Measurements from ENCODE around the gene STAMBPL1. TPM values are rescaled to one million over a fixed set of nuclear protein-coding genes. Genes with fewer than 3 reads are reported as not detected.

The STAMBPL1 gene
- total and polyA plus RNA-seq, 4 donors, result 8.4 to 23.9 (median 10.3) TPM

DNA sequence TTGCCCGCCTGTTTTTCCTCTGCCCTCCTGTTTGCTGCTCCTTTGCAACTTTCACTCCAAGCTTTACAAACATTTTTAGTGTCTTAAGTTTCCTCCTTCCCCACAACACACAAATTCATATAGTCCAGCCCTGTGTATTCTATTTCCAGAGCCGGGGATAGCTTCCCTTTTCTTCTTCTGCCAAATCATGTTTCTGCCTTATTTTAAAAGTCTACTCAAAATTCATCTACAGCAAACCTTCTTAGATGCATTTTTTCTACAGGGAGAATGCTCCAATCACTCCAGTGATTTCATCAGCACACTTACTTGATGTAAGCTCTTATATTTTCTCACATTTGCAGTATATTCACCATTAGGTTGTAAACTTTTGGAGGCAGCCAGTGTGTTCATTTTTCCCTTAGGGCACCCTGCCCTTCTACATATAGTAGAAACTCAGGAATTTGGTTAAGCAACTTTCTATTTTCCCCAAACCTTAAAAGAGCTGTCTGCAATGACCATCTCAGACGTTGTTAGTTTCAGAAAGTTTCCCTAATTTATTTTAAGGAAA is 84.9 kb downstream of the STAMBPL1 start:
- no peak for DNase-seq (ENCODE audit: low read depth in 4 of 6, low spot score in 6 of 6)
- H3K4me1 ChIP-seq (ENCODE audit: control insufficient read depth, insufficient read depth, low read length), result no peaks in the 10 kb centered on the region
- H3K27me3 ChIP-seq (ENCODE audit: control insufficient read depth, insufficient read depth, low read length), result no peaks in the 10 kb centered on the region
- no peak overlapping the region for H3K4me3 ChIP-seq (ENCODE audit: low read depth, low read length)
- H3K27ac ChIP-seq (ENCODE audit: low read depth, low read length), result no peak overlapping the region
- 82% methylated on average over 2 of the region's 3 CpGs for WGBS (ENCODE audit: insufficient coverage)
- no peaks in the 10 kb centered on the region for H3K9me3 ChIP-seq (ENCODE audit: control insufficient read depth, insufficient read depth, low read length)
- H3K36me3 ChIP-seq (ENCODE audit: control insufficient read depth, insufficient read depth, low read length), result no peaks in the 10 kb centered on the region

DNA sequence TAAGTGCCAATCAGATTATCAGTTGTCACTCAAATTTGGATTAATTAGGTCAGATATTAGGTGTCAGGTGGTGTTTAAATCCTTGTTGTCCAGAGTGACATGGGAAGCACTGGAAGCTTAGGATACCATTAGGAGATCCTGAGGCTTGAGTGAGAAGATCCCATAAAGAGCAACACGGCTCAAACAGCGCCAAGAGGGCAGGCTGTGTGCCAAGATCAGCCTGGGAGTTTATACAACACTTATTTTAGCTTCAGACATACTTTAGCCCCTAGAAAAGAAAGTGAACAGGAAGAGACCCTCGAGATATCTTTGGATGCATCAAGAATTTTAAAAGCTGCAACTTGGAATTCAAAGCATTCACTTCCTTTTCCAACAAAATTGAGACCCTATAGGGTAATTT is 86.8 kb downstream of the STAMBPL1 start:
- H3K36me3 ChIP-seq (ENCODE audit: control insufficient read depth, insufficient read depth, low read length), result no peaks in the 10 kb centered on the region
- H3K4me3 ChIP-seq (ENCODE audit: low read depth, low read length), result no peak overlapping the region
- WGBS (ENCODE audit: insufficient coverage), result no CpG with 5 or more reads among the region's 3 CpGs
- H3K27ac ChIP-seq (ENCODE audit: low read depth, low read length), result no peak overlapping the region
- no peak for DNase-seq (ENCODE audit: low read depth in 4 of 6, low spot score in 6 of 6)
- no peaks in the 10 kb centered on the region for H3K4me1 ChIP-seq (ENCODE audit: control insufficient read depth, insufficient read depth, low read length)
- H3K9me3 ChIP-seq (ENCODE audit: control insufficient read depth, insufficient read depth, low read length), result no peaks in the 10 kb centered on the region
- no peaks in the 10 kb centered on the region for H3K27me3 ChIP-seq (ENCODE audit: control insufficient read depth, insufficient read depth, low read length)

DNA sequence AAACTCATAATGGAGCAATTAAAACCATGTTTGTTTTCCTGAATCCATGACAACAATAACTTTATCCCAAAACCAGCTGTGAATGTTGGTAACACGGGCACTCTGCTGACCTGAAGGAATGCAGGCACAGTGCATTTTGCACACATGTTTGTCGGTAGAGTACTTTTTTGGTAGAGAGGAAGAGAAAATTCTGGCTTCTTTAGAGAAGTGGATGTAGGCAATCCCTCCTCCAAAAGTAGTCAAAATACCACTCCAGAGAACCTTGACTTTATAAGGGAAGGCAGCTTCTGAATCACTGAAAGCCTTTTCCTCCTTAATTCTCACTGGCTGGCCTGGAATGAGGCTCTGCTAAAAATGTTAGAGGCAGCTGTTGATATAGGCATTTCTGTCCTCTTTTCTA is 88.3 kb downstream of the STAMBPL1 start:
- Histone ChIP-seq H3K9me3 (ENCODE audit: control insufficient read depth, insufficient read depth, low read length) (no peaks in the 10 kb centered on the region), H3K27me3 (ENCODE audit: control insufficient read depth, insufficient read depth, low read length) (no peaks in the 10 kb centered on the region), H3K4me1 (ENCODE audit: control insufficient read depth, insufficient read depth, low read length) (no peaks in the 10 kb centered on the region), H3K27ac (ENCODE audit: low read depth, low read length) (no peak overlapping the region), H3K36me3 (ENCODE audit: control insufficient read depth, insufficient read depth, low read length) (no peaks in the 10 kb centered on the region), H3K4me3 (ENCODE audit: low read depth, low read length) (no peak overlapping the region)
- no peak for DNase-seq (ENCODE audit: low read depth in 4 of 6, low spot score in 6 of 6)
- no CpG with 5 or more reads among the region's 2 CpGs for WGBS (ENCODE audit: insufficient coverage)

DNA sequence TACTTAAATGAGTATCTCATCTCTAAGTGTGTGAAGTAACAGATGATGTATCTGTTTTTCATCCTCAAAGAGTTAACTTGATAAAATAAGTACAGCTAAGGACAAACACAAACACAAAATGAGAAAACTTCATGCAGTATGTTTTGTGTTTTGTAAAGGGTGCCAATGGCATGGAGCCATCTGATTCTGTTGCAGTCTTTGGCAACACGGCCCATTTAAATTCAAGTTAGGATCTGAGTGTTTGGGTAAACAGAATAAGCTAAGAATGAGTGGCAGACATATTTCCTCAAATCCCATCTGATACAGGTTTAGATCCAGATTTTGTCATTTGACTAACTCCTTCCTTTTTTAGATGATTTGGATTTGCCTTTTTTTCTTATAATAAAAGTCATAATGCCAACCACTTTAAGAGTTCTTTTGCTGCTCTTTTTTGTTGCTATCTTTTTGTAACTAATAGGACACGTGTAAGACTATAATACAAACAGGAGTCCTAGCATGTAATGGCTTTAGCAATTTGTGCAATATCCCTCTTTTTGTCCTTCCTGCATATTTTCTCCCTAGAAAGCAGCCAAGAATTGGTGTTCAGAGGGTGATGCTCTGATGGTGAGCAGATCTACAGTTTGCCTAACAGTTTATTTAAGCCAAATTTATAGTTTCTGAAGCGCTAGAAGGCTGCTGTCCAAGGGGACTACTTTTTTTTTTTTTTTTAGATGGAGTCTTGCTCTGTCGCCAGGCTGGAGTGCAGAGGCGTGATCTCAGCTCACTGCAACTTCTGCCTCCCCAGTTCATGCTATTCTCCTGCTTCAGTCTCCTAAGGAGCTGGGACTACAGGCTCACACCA is 91.4 kb downstream of the STAMBPL1 start:
- no peak overlapping the region for H3K27ac ChIP-seq (ENCODE audit: low read depth, low read length)
- no peaks in the 10 kb centered on the region for H3K4me1 ChIP-seq (ENCODE audit: control insufficient read depth, insufficient read depth, low read length)
- no peak overlapping the region for H3K4me3 ChIP-seq (ENCODE audit: low read depth, low read length)
- H3K36me3 ChIP-seq (ENCODE audit: control insufficient read depth, insufficient read depth, low read length), result no peaks in the 10 kb centered on the region
- H3K9me3 ChIP-seq (ENCODE audit: control insufficient read depth, insufficient read depth, low read length), result no peaks in the 10 kb centered on the region
- no peaks in the 10 kb centered on the region for H3K27me3 ChIP-seq (ENCODE audit: control insufficient read depth, insufficient read depth, low read length)
- no CpG with 5 or more reads among the region's 5 CpGs for WGBS (ENCODE audit: insufficient coverage)
- peak in 1 of 6 donors; percentile 91 for DNase-seq (ENCODE audit: low read depth in 4 of 6, low spot score in 6 of 6)

Other genes with a start within 250 kb of the STAMBPL1 start
- gene LIPF, start 215.8 kb upstream of the STAMBPL1 start, total RNA-seq, result not detected
- gene LIPF, start 215.8 kb upstream of the STAMBPL1 start, polyA plus RNA-seq (ENCODE audit: insufficient read length in 2 of 2), result not detected
- not detected for gene LIPK, start 174.0 kb upstream of the STAMBPL1 start, total RNA-seq
- gene LIPK, start 174.0 kb upstream of the STAMBPL1 start, polyA plus RNA-seq (ENCODE audit: insufficient read length in 2 of 2), result not detected
- under 1 TPM in 1 of 2 donors, not detected in 1; 0.30 TPM for gene LIPN, start 120.2 kb upstream of the STAMBPL1 start, total RNA-seq
- gene LIPN, start 120.2 kb upstream of the STAMBPL1 start, polyA plus RNA-seq (ENCODE audit: insufficient read length in 2 of 2), result not detected
- not detected for gene LIPM, start 77.5 kb upstream of the STAMBPL1 start, total RNA-seq
- gene LIPM, start 77.5 kb upstream of the STAMBPL1 start, polyA plus RNA-seq (ENCODE audit: insufficient read length in 2 of 2), result under 1 TPM in 1 of 2 donors, not detected in 1; 0.21 TPM
- gene ANKRD22, start 28.4 kb upstream of the STAMBPL1 start, total RNA-seq, result under 1 TPM; 0.17 to 0.59 TPM
- under 1 TPM in 1 of 2 donors, not detected in 1; 0.70 TPM for gene ANKRD22, start 28.4 kb upstream of the STAMBPL1 start, polyA plus RNA-seq (ENCODE audit: insufficient read length in 2 of 2)
- gene ACTA2, start 72.5 kb downstream of the STAMBPL1 start, total RNA-seq, result 100 to 1,000 TPM in 1 of 2 donors, 10 to 100 TPM in 1; 97.2 to 357 TPM
- 10 to 100 TPM; 37.7 to 44.4 TPM for gene ACTA2, start 72.5 kb downstream of the STAMBPL1 start, polyA plus RNA-seq (ENCODE audit: insufficient read length in 2 of 2)
- 1 to 10 TPM; 6.4 to 9.0 TPM for gene FAS, start 110.6 kb downstream of the STAMBPL1 start, total RNA-seq
- gene FAS, start 110.6 kb downstream of the STAMBPL1 start, polyA plus RNA-seq (ENCODE audit: insufficient read length in 2 of 2), result 1 to 10 TPM; 4.5 to 5.1 TPM

All from spinal cord (tissue), 10 donors.